NCI-H748 treated with DMSO at 0.1 percent for 48 hours (cell line): ENCODE data around the gene SLC25A48.
"Not testable (repeated sequence)": the region's sequence is repeated elsewhere in the genome, so short reads cannot be mapped to it uniquely, and the experiment has no call there.

ENCODE experiments used
- DNase-seq: peaks from one replicate; lab custom pipeline; 2025; lab: John Stamatoyannopoulos, UW

Gene SLC25A48

DNA sequence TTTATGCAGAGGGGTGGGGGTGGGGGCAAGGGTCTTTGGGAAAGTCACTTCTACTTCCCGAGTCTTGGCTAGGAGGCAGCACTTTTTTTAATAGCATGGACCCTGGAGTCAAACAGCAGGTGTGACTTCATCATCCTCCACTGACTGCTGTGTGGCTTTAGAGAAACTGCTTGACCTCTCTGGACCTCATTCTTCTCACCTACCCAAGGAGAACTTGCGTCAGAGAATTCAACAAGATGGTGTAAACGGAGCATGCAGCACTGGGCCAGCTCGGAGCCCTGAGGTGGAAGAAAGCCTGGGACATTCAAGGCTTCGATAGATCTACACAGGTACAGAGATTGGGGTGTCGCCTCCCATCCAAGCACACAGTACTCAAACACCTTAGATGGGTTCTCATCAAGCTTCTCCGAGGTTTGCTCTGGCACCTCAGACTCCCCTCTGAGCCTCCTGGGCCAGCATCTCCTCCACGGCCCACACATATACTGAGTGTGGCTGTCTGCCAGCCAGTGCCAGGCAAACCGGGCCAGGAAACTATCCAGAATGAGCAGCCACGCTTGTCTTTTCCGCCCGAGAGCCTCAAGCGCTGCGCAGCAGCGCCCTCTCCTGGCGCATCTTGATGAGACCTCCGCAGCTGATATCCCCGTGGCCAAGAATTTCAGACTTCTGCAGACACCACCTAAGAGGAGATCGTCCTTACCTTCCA lies 4.6 kb upstream of the SLC25A48 start:
- DNase-seq, result peak; percentile 6

DNA sequence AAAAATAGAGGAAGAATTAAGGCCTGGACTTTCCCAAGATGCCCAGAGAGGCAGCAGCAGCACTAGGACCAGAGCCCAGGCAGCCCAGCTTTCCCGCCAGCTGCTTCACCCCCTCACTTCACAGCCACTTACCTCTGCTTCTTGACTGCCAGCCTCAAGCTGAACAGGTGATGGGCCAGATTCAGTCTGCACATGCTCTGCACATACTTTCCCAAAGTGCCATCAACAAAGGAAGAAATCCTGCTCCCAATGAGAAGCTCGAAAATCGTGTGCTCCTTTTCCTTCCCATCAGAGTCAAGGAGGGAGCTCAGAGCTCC lies 4.1 kb upstream of the SLC25A48 start:
- no peak for DNase-seq

DNA sequence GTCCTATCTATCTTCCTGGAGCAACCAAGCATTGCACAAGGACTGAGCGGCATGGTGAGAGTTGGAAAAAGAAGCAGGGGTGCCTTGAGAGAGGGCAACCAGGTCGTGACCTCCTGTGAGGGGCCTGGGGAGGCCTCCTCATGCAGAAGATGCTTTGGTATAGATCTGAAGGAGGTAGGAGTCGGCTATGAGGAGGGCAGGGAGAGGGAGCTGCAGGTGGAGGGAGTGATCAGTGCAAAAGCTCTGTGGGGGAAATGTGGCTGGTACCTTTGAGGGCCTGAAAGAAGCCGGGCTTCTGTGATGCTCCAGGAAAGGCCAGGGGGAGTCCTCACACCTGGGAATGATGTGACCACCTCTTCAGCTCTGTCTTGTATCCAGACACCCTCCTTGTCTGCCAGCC lies 3.6 kb upstream of the SLC25A48 start:
- no peak for DNase-seq

DNA sequence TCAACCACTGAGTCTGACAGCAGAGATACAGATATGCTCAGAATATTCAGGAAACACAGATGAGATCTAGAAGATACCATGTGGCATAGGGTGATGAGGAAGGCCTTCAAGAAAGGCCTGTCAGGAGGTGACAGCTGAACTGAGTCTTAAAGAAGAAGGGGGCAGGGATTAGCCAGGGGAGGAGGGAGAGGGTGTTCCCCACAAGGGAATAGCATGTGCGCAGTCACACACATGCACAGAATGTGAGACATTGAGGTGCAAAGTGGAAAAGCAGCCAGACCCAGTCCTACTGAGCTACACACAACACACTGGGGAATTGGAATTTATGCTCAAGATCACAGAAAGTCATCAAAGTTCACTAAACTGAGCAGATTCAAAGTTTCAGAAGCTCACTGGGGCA lies 3.0 kb upstream of the SLC25A48 start:
- DNase-seq, result no peak

DNA sequence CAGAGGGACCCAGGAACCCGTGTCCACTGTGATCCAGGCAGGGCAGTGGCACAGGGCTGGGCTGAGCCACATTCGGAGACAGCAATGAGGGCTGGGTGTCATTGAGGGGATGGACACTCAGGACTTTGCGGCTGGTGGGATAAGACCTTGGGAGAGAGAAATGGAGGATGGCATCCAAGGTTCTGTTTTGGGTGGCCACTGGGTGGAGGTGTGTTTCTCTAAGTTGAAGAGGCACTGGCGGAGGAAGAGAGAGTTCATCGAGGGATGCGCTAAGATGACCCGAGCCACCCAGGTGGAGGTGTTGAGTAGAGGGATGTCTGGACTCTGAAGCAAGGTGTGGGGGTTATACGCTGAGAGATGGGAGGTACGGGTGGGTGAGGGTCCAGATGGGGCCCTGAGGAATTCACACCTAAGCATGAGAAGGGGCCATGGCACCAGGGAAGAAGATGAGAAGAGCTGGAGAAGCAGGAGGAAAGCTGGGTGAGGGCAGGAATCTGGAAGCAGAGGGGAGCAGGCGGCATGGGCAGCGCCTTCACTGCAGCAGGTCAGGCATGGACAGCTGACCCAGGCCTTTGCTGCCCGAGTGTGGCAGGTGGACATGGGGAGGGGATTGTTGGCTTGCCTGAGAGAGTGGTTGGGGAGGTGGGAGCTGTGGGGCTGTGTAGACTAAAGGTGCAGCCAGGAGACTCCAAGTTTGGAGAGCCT lies 2.5 kb upstream of the SLC25A48 start:
- DNase-seq, result no peak

DNA sequence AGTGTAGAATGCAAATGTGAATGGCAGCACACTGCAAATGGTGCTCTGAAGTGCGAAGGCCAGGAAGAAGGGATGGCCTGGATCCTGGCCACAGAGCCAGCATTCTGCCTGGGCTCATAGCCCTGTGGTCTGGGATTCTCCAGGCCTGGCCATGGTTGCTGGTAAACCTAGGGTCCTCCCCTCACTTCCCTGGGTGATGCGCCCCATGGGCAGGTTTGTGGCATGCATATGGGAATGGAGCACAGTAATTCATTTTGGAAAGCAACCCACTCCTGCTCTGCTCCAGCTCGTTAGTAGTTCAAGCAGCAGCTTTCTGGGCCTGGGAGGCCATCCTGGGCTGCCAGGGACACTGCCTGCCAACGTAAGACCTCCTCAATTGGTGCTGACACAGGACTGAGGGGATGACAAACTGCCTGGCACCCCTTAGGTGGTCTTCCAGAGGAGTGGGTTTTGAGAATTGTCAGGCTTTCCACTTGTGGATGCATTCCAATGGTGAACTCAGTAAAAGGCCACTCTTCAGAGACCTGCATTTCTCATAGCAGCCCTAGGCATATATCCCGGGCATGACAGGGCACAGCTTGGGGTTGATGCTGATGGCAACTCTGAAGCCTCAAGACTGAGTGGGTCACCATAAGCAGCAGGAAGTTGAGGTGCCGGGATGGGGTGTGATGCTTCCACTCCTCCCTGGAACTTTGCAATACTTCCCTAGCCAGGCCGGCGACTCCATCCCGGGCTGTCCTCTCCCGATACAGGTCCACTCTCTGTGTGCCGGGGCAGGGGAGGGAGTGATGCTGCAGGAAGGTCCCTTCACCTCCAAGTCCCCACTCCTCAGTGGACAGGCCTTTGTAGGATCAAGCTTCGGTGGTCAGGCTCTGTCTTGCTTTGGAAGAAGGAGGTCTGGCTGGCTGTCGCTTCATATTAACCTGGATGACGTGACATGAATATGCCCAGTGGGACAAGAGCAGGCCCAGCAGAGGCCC lies 1.2 kb upstream of the SLC25A48 start:
- DNase-seq, result no peak

DNA sequence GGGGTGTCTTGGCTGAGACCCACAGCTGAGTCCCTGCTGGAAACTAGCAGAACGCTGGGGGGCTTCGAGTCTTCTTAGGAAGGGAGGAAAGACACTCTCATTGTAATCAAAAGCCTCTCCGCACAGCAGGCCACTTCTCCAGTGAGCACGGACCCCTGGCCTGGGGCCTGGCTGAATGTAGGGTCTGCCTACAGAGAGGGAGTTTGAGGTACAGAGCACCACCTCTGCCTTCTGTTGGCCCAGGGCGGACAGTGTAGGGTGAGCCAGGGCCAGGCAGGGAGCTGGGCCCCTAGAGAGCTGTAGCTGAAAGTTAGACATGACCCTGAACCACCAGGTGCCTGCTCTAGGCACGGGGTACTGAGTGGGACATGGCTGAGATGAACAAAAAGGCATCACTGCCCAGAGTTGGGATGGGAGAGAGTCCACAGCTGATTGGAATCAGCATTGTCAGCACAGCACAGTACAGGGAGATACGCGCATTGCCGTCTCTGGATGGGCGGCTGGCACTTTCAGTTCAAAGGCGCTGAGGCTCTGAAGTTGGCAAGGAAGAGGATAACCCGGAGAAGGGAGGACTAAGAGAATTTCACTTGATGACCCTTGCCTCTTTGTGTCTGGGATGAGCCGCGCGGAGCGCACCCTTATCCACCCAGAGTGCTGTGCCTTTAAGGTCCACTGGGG lies 363 bp upstream of the SLC25A48 start:
- no peak for DNase-seq

DNA sequence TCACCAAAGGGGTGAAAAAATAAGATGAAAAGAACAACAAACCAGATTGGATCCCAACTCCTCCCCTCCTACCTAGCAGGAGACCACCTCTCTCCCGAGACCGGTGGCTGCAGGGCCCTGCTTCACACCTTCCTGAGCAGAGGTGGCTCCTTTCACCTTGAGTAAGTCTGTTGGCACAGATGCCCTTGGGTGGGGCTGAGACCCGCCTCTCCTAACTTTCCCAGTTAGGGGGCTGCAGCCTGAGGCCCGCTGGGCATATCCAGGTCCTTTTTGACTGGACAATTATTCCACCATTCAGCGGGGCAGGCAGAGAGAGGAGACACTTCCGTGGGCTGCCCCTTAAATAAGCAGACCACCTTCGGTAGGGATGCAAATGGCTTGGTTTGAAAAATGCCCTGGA lies 1.3 kb downstream of the SLC25A48 start:
- DNase-seq, result no peak

DNA sequence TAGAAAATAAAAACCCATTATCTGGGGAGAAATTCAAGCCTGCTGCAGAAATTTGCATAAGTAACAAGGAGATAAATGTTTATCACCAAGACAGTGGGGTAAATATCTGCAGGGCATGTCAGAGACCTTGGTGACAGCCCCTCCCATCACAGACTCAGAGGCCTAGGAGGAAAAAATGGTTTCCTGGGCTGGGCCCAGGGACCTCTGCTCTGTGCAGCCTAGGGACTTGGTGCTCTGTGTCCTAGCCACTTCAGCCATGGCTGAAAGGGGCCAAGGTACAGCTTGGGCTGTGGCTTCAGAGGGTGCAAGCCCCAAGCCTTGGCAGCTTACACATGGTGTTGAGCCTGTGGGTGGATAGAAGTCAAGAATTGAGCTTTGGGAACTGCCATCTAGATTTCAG lies 3.9 kb downstream of the SLC25A48 start:
- not testable (repeated sequence) for DNase-seq

DNA sequence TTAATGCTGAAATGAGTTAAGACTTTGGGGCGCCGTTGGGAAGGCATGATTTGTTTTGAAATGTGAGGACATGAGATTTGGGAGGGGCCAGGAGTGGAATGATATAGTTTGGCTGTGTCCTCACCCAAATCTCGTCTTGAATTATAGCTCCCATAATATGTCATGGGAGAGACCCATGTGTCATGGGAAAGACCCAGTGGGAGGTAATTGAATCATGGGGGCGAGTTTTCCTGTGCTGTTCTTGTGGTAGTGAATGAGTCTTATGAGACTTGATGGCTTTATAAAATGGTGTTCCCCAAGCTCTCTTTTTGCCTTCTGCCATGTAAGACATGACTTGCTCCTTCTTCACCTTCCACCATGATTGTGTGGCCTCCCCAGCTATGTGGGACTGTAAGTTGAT lies 5.1 kb downstream of the SLC25A48 start:
- no peak for DNase-seq

DNA sequence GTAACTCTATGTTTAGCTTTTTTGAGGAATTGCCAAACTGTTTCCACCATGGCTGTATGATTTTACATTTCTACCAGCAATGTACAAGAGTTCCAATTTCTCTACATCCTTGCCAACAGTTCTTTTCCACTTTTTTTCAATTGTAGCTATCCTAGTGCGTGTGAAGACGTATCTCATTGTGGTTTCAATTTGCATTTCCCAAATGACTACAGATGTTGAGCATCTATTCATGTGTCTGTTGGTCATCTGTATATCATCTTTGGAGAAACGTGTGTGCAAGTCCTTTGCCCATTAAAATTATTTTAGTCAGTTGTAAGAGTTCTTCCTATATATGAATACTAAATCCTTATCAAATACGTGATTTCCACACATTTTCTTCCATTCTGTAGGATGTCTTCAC lies 6.5 kb downstream of the SLC25A48 start:
- no peak for DNase-seq

DNA sequence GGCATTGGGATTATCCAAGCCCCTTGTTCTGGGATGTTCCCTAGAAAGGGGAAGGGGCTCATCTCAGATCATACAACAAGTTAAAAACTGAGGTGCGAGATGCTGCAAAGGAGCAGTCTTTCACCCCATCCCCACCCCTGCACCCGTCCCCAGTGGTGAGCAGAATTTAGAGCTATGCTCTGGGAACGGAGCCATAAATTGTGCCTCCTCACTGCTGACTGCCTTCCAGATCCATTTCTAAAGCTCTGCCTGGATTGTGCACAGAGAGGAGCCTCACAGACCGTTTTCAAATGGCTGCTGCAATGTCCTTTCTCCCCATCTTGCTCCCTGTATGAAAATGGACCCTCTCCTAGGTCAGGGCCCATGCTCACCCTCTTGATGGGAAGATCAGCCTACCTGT lies 8.3 kb downstream of the SLC25A48 start:
- no peak for DNase-seq

DNA sequence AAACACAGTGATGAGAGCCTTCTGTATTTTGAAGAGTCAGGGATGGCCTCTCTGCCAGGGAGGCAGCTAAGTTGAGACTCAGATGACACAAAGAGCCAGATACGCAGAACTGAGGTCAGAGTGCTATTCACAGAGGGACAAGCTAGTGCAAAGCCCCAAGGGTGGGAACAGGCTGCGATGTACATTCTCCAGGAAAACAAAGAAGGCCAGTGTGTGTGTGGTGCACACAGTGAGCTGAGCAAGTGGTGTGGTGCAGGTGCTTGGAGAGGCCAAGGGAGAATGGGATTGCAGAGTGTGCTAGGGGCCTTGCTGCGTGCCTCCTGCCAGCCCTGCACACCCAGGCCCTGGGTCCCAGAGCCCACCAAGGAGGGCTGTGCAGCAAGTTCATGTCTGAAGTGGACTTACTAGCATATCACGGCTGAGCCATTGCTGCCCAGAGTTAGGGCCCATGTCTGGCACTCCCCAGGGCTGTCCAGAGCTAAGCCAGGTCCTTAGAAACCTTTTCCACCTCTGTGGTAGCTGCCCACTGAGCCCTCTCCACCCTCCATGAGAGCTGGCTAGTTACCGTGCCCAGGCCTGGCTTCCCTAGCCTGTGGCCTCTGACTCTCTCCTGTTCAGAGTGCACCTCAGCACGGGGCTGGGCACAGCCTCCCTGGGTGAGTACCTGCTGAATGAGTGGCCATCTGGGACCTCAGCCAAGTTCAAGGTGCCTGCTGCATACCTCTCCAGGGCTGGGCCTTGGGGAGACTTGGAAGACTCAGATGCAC lies 9.3 kb downstream of the SLC25A48 start:
- no peak for DNase-seq

DNA sequence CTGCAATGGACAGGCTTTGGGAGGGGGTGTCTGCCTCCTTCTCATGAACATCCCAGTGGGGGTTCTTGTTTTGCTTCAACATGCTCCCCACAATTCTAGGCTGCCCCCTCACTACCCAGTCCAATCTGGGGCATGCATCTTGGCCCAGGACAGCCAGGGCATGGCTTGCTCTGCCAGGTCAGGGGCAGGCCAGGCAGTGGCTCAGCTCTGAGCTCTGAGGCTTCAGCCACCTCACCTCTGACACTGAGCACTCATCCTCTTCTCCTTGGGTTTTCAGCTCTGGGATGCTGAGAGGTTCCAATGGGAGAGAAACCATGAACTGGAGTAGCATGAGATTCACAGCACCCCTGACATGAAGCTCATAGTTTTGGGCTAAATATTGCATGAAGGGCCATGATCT lies 11.8 kb downstream of the SLC25A48 start:
- DNase-seq, result no peak

DNA sequence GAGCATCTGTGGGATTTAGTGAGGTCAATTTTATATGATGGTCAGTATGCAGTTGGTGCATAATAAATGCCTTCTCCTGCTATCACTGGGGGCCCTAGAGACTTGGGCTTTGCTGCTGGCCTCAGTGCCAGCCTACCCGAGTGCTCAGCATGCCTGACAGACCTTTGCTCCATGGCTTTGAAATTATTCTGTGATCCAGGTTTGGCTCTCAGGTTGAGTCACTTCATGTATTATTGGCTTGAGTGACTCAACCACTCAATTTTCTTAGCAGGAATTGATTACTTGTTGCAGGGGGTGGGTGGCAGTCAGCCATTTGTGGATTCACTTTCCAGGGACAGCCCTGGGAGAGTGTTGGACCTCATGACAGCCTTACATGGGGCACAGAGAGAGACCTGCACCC lies 13.5 kb downstream of the SLC25A48 start:
- DNase-seq, result no peak

DNA sequence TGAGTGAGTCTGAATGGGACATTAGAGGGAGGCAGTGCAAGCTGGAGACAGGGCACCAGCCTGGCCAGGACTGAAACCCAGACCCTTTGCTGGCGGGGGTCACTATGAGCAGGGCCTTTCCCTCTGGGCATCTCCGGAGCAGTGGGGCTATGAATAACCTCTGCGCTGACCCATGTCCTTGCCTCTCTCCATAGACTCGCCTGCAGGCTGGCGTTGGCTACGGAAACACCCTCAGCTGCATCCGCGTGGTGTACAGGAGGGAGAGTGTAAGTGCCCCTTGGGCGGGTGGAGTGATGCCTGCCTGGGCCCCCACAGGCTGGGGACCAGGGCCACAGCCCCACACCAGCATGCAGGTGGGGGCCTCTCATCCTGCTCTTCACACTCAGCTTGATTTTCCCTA lies 15.8 kb downstream of the SLC25A48 start:
- no peak for DNase-seq

DNA sequence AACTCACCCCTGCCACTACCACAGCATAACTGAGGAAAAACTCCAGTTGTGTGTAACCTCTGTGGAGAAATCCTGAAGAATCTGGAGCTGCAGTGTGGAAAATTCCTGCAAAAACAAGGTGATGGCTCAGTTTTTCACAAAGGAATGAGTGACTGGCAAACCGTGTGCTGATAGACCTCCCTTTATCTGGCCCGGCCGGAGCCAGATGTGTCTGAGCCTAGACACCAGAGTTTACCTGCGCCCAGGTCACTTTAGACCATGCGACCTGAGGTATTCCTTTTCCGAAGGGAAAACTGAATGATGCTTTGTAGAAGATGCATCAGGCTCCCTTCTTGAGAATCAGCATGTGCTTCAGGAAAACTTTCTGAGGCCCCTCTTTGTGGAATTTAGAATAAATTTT lies 16.2 kb downstream of the SLC25A48 start:
- no peak for DNase-seq

DNA sequence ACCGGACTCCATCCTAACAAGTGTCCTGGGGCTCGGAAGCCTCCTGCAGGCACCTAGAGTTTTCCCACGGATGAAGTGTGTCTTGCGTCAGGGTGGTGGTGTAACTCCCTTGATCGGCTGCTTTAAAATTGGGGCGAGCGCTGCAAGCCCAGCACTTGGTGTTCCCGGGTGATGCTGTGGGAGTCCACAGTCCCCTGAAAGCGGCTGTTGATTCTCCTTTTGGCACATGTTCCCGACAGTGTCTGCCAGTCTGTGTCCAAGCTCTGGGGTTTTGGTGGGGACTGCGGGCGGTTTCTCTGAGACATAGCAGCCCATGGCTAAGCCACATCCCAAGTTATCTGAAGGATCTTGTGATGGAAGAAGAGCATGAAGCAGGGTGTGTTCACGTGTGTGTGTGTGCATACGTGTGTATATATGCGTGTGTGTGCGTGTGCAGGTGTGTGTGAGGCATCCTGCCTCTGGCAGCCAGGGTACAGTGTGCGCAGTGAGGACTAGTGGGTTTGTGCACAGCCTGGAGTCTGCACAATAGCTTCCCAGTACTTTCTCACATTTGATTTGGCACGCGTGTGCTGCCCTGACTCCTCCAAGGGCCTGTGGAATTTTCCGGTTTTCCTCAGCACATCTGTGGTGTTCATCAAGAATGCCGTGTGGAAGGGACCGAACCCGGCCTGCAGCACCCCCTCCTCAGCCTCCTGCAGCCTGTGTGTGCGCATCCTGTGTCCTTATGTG lies 16.9 kb downstream of the SLC25A48 start:
- no peak for DNase-seq

DNA sequence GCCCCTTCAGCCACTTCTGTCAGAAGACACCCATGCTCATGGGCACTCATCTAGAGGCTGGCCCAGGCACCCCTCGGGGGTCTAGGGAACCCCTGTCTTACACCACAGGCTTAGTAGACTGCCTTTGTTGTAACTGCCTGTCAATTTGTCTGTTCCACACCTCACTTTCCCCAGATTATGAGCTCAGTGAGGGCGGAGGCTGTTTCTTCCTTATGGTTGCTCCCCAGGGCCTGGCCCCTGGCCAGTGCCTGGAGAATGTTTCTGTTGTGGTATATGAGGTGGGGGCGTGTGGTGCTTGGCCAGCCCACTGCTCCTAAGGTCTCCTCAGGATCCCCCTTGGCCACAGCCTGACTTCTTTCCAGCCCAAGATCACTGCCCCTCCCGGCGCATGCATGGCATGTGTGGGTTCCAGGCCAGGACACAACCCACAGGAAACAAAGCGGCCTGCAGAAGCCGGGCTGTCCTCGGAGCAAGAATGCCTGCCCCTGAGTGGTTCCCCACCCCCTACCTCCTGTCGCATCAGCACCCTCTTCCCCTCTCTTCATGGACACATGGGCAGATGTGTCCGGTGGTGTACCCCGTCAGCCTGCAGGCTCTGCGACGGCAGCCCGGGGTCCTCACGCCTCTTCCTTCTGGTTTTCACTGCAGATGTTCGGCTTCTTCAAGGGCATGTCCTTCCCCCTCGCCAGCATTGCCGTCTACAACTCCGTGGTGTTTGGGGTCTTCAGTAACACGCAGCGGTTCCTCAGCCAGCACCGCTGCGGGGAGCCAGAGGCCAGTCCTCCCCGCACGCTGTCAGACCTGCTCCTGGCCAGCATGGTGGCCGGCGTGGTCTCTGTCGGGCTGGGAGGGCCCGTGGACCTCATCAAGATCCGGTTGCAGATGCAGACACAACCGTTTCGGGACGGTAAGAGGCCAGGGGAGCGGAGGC lies 17.7 kb downstream of the SLC25A48 start:
- DNase-seq, result no peak
